Measurements from ENCODE around the gene TMPRSS11A.

- TF ChIP-seq CTCF (IDR thresholded peaks at IDR 0.05) = no peak
- no peak for TF ChIP-seq POLR2A (IDR thresholded peaks at IDR 0.05)
Observed at GRCh38 chr4:67929426-67929825, 33.9 kb downstream of the TMPRSS11A start.
